ENCODE measurements around the gene IQCE. TPM values are rescaled to one million over a fixed set of nuclear protein-coding genes. Genes with fewer than 3 reads are reported as not detected.
A peak's percentile ranks its signal among the peaks of the same experiment; 100 is the strongest.

IQCE gene
- total and polyA plus RNA-seq, 12 donors, result 4.2 to 13.8 (median 9.3) TPM

GRCh38 chr7:2635148-2635668 is 76.4 kb downstream of the IQCE start:
- ATAC-seq (no peak), DNase-seq (no peak)
- Histone ChIP-seq H3K27me3 (no peaks in the 10 kb centered on the region), H3K4me1 (peaks cover 28 to 92% (median 82%) of the 10 kb centered on the region in 9 donors), H3K9me3 (no peaks in the 10 kb centered on the region), H3K36me3 (peaks cover 0 to 14% (median 0%) of the 10 kb centered on the region in 9 donors), H3K27ac (peak overlapping the region in 4 of 10 donors; percentile 43 to 96 (median 58)), H3K4me3 (no peak overlapping the region)
- WGBS, 2 donors, result 90 to 94% methylated on average over 15 of the region's 15 CpGs
- intact Hi-C loops (cut with DNase I), result no loop called here
- no peak for TF ChIP-seq CTCF (IDR thresholded peaks at IDR 0.05)

- H3K4me1 ChIP-seq, result peaks cover 30 to 92% (median 86%) of the 10 kb centered on the region in 9 donors
- DNase-seq (peak; percentile 59 to 81), ATAC-seq (peak in 1 of 8 donors; percentile 27)
- no peaks in the 10 kb centered on the region for H3K9me3 ChIP-seq
- intact Hi-C loops (cut with DNase I), result no loop called here
- peak overlapping the region in 7 of 10 donors; percentile 4 to 96 (median 50) for H3K27ac ChIP-seq
- no peaks in the 10 kb centered on the region for H3K27me3 ChIP-seq
- no peak for TF ChIP-seq CTCF (IDR thresholded peaks at IDR 0.05)
- 56 to 69% methylated on average over 22 of the region's 22 CpGs for WGBS, 2 donors
- no peak overlapping the region for H3K4me3 ChIP-seq
- H3K36me3 ChIP-seq, result peaks cover 0 to 17% (median 0%) of the 10 kb centered on the region in 9 donors
These were observed 77.3 kb downstream of the IQCE start for GRCh38 chr7:2635810-2636701.

GRCh38 chr7:2637066-2637471 is 78.3 kb downstream of the IQCE start:
- peaks cover 35 to 98% (median 93%) of the 10 kb centered on the region in 9 donors for H3K4me1 ChIP-seq
- H3K36me3 ChIP-seq, result peaks cover 0 to 17% (median 0%) of the 10 kb centered on the region in 9 donors
- ATAC-seq, result no peak
- TF ChIP-seq CTCF (IDR thresholded peaks at IDR 0.05), result no peak
- no peak for DNase-seq
- WGBS, 2 donors, result 82 to 89% methylated on average over 17 of the region's 17 CpGs
- intact Hi-C loops (cut with DNase I), result no loop called here
- H3K9me3 ChIP-seq, result no peaks in the 10 kb centered on the region
- peak overlapping the region in 8 of 10 donors; percentile 9 to 96 (median 69) for H3K27ac ChIP-seq
- no peak overlapping the region for H3K4me3 ChIP-seq
- H3K27me3 ChIP-seq, result no peaks in the 10 kb centered on the region

GRCh38 chr7:2637505-2638223 is 78.9 kb downstream of the IQCE start:
- Histone ChIP-seq H3K27me3 (no peaks in the 10 kb centered on the region), H3K4me3 (peak overlapping the region in 2 of 10 donors; percentile 0 to 12), H3K9me3 (no peaks in the 10 kb centered on the region), H3K36me3 (peaks cover 0 to 17% (median 0%) of the 10 kb centered on the region in 9 donors), H3K27ac (peak overlapping the region in 9 of 10 donors; percentile 6 to 96 (median 69)), H3K4me1 (peaks cover 36 to 100% (median 92%) of the 10 kb centered on the region in 9 donors)
- peak; percentile 65 to 70 for DNase-seq
- WGBS, 2 donors, result 63 to 65% methylated on average over 22 to 23 of the region's 23 CpGs
- intact Hi-C loops (cut with DNase I), result no loop called here
- no peak for TF ChIP-seq CTCF (IDR thresholded peaks at IDR 0.05)
- ATAC-seq, result peak in 1 of 8 donors; percentile 3
